Measurements from ENCODE around the gene DDX1. TPM values are rescaled to one million over a fixed set of nuclear protein-coding genes. Genes with fewer than 3 reads are reported as not detected.
"Not testable (repeated sequence)": the region's sequence is repeated elsewhere in the genome, so short reads cannot be mapped to it uniquely, and the experiment has no call there.

DDX1 gene
- total RNA-seq, 1 donor from 2014 or later = 77.9 TPM

DNA sequence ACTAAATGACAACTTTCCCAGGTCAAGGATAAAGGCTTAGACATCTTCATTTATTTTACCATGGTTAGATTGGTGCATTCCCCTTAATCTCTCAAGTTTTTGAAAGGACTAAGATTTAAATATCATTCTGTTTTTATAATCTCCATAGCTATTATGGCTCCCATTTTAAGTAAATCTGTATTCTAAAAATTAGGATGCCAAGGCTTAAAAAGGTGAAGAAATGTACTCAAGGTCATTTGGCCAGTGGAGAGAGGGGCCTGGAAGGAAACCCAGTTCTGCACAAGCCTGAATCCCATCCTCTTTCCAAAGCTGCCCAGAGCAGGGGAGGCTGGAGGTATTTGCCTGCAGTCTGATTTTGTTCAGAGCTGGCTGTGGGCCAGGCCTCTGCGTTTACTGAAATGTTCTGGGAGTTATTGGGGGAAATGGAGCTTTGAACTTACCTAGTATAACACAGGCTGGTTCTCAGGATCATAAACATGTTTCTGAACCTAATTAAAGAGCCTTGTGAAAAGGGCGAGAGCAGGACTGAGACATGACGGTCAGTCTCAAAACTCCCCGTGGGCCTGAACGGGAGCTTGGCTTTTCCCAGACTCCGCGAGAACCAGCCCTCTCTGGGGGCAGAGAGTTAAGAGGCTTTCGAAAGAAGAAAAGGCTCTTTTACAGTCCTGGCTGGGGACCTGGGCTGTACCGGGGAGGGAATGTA, 85.6 kb downstream of the DDX1 start:
- DNase-seq = no peak

DNA sequence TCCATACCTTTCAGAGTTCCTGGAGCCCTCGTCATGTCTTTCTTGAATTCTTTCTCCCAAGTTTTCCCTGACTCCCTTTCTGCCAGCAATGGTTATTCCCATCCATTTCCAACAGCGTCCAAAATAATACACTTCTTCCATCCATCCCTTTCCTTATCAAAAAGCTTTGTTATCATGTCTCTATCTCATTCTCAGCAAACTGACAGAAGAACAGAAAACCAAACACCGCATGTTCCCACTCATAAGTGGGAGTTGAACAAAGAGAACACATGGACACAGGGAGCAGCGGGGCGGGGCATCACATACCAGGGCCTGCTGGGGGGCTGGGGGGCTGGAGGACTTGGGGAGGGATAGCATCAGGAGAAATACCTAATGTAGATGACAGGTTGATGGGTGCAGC, 86.7 kb downstream of the DDX1 start:
- no peak for DNase-seq

DNA sequence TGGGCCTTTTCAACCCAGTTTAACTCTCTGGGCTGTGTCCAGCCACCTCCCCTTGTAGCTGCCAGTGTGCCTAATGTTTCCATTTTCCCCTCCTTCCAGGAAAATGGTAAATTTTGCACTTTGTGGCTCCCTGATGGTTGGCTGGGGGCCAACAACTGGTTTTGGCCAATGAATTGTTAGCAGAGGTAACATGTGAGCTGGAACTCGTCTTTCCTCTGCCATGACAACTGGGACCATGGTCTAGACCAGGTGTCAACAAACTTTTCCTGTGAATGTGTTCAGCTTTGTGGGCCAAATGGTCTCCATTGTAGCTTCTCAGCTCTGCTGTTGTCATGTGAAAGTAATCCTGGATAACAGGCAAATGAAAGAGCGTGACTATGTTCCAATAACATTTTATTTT, 87.2 kb downstream of the DDX1 start:
- DNase-seq = no peak

DNA sequence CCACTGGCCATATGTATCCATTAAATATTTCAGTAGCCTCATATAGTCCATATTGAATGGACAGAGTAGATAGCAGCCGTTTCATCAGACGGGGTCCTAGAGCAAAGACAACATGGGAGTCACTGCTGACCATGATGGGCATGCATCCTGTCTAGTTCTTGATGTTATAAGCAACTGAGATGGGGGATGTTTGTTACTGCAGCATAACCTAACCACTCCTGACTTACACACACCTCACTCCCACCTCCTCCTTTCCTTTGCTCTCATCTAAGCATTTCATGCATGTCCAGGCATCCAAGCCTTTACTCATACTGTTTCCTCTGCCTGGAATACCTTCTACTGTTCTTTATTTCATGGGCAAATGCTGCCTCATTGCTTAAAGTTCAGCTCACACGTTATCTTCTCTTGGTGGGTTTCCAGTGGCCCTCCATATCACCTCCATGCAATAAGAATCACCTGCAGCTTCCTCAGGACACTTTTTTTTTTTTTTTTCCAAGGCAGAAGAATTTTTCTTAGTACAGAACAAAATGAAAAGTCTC, 87.8 kb downstream of the DDX1 start:
- no peak for DNase-seq

DNA sequence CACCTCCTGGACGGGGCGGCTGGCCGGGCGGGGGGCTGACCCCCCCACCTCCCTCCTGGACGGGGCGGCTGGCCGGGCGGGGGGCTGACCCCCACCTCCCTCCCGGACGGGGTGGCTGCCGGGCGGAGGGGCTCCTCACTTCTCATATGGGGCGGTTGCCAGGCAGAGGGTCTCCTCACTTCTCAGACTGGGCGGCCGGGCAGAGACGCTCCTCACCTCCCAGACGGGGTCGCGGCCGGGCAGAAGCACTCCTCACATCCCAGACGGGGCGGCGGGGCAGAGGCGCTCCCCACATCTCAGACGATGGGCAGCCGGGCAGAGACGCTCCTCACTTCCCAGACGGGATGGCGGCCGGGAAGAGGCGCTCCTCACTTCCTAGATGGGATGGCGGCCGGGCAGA, 88.5 kb downstream of the DDX1 start:
- DNase-seq = not testable (repeated sequence)

Other genes with a start within 250 kb of the DDX1 start
- 69.3 TPM for gene NBAS, start 30.5 kb upstream of the DDX1 start, total RNA-seq

All from skin of body (tissue), 2 donors.